NCI-H1105 treated with DMSO at 0.1 percent for 48 hours (cell line): ENCODE data around the gene ADAMTS15.
A peak's percentile ranks its signal among the peaks of the same experiment; 100 is the strongest.

Source experiments
- DNase-seq: peaks from one replicate; lab custom pipeline; 2025; lab: John Stamatoyannopoulos, UW

The ADAMTS15 gene

GRCh38 chr11:130478881-130479280 lies 30.4 kb downstream of the ADAMTS15 start:
- no peak for DNase-seq

- DNase-seq, result no peak
Measured at GRCh38 chr11:130480186-130480585, 31.7 kb downstream of the ADAMTS15 start.

- DNase-seq, result no peak
Measured at GRCh38 chr11:130480711-130481140, 32.3 kb downstream of the ADAMTS15 start.

GRCh38 chr11:130483124-130483523 lies 34.7 kb downstream of the ADAMTS15 start:
- no peak for DNase-seq

GRCh38 chr11:130485983-130486382 lies 37.5 kb downstream of the ADAMTS15 start:
- no peak for DNase-seq

- no peak for DNase-seq
Measured at GRCh38 chr11:130486391-130486836, 38.0 kb downstream of the ADAMTS15 start.

- no peak for DNase-seq
Measured at GRCh38 chr11:130486987-130487923, 38.8 kb downstream of the ADAMTS15 start.

GRCh38 chr11:130487924-130488815 lies 39.7 kb downstream of the ADAMTS15 start:
- DNase-seq, result no peak

- DNase-seq, result no peak
Measured at GRCh38 chr11:130488848-130489584, 40.6 kb downstream of the ADAMTS15 start.

GRCh38 chr11:130489716-130490115 lies 41.3 kb downstream of the ADAMTS15 start:
- no peak for DNase-seq

- no peak for DNase-seq
Measured at GRCh38 chr11:130490682-130491449, 42.4 kb downstream of the ADAMTS15 start.

- DNase-seq, result no peak
Measured at GRCh38 chr11:130498181-130498580, 49.7 kb downstream of the ADAMTS15 start.

- no peak for DNase-seq
Measured at GRCh38 chr11:130499828-130500227, 51.4 kb downstream of the ADAMTS15 start.

- no peak for DNase-seq
Measured at GRCh38 chr11:130504317-130504716, 55.9 kb downstream of the ADAMTS15 start.

GRCh38 chr11:130508913-130509312 lies 60.5 kb downstream of the ADAMTS15 start:
- DNase-seq, result no peak

GRCh38 chr11:130509942-130510341 lies 61.5 kb downstream of the ADAMTS15 start:
- no peak for DNase-seq

- no peak for DNase-seq
Measured at GRCh38 chr11:130510407-130511006, 62.1 kb downstream of the ADAMTS15 start.

- no peak for DNase-seq
Measured at GRCh38 chr11:130511765-130512164, 63.3 kb downstream of the ADAMTS15 start.

GRCh38 chr11:130512662-130513061 lies 64.2 kb downstream of the ADAMTS15 start:
- no peak for DNase-seq

GRCh38 chr11:130513132-130513531 lies 64.7 kb downstream of the ADAMTS15 start:
- DNase-seq, result peak; percentile 44

GRCh38 chr11:130514316-130514715 lies 65.9 kb downstream of the ADAMTS15 start:
- no peak for DNase-seq
